NCI-H1417 treated with DMSO at 0.1 percent for 48 hours (cell line): ENCODE data around the gene RXRB.
"Not testable (repeated sequence)": the region's sequence is repeated elsewhere in the genome, so short reads cannot be mapped to it uniquely, and the experiment has no call there.

ENCODE experiments used
- DNase-seq: peaks from one replicate; lab custom pipeline; 2025; lab: John Stamatoyannopoulos, UW

Gene RXRB

DNA sequence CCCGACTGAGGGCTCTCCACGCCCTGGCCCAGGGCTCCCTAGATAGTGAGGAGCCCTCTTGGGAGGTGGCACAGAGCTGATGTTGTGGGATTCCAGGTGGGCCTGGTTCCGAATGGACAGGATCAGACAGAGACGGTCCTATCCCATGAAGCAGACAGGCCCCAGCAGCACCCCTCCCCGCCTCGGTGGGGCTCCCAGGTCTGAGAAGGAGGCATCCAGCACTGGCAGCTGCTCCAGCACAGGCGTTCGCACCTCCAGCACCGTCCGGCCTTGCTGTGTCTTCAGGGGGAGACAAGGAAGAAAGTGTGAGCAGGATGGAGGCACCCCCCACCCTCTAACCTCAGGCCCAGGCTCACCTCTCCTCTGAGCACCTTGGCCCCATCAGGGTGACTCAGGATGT, 36.9 kb downstream of the RXRB start:
- DNase-seq: no peak

DNA sequence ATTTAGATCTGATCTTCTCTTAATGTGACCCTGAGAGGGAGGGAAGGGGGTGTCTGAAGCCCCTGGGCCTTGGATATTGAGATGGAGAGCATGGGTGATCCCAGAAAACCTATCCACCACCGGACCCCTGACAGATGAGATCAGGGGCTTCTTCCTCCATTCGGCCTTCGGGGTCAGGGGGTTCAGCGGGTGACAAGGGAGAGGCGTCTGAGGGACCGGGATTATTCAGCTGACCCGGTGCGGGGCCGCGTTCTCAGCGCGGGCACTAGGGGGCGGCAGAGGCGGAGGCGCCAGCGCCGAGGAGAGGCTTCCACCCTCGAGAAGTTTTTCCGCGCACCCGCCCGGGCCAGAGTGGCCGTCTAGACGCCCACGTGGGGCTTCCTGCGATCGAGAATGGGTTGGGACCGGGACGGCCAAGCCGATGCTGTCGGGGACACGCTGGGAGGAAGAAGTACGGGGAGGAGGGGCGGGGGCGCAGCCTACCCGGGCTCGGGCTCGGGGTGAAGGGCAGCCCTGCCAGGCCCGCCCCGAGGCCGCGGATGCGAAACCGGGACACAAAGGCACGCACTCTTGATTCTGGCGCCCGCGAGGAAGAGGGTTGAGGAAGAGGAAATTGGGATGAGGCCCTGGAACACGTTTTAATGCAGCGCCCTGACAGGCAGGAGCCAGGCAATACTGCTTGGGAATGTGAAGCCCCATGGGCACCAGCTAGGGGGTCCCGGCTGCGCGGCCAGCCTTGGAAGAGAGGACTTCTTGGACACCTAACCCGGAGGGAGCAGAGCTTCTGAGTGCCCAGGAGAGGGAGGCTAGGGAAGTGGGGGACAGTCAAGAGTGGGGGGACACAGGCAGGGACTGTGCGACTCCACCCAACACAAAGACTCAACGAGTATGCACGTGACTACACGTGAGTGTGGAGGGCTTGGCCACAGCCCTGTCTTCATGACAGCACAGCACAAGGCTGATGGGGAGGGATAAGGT, 38.8 kb downstream of the RXRB start:
- DNase-seq: no peak

DNA sequence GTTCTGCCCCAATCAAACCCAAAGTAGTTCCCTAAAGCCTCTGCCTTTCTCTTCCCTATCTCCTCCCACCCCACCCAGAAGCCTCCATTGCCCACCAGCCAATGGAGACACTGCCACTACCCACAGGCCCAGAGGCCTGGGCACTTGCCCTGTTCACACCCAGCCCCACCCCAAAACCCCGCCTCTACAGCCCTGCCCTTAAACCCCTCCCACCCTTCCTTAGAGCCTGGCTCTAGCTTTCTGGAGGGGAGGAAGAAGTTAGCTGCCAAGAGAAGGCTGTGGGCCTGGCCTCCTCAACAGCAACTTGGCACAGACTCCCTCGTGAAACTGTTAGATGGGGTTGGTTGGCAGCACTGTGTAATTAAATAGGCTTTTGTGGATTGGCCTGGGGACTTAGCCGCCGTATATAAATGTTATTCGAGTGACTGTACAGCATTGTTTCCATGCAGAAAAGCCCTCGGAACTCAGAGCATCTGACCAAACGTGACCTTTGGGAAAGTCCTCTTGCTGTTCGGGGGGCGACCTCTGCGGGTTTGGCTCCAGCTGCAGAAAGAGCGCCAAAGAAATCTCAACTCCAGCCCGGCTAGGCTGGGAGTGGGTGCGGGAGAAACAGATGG, 39.6 kb downstream of the RXRB start:
- DNase-seq: no peak

DNA sequence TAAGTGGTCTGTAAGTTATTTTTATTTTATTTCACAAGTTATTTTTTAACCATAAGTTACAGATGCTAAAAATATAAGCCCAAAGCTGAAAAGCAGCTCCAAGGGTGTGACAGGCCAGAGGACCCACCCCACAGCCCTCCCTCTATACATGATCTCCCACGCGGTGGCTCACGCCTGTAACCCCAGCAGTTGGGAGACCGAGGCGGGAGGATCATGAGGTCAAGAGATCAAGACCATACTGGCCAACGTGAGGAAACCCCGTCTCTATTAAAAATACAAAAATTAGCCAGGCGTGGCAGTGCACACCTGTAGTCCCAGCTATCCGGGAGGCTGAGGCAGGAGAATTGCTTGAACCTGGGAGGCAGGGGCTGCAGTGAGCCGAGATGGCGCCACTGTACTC, 40.4 kb downstream of the RXRB start:
- no peak for DNase-seq

DNA sequence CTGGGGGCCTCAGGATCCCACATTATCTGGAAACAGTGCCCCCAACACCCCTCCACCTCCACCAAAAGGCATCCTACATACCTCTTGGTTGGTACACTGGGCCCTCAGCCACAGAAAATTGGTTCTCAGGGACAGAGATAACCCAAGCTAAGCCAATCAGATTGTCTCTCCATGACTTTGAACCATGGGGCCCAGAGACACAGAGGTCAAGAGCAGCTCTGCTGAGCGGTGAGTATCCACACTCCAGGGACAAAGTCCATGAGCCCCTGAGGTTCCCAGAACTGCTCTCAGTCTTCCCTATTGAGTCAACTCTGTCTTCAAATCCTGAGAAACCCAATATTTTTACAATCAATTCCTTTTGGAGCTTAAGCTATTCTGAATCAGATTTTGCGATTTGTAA, 43.5 kb downstream of the RXRB start:
- no peak for DNase-seq

DNA sequence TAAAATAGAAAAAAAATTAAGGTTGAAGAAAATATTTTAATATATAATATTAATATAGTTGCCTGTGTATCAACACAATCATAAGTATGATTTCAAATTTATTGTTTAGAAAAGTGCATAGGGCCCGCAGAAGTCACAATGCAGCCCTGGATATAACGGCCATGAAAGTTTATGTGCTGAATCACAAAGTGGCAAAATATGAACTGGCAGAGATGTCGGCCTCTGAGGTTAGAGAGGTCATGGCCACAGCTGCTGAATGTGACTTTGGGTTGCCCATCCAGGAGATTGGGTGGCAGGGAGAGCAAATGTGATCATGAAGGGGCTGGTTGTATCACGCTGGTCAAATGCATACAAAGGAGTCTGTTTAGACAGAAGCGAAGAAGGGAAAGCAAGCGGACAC, 43.9 kb downstream of the RXRB start:
- DNase-seq: no peak

DNA sequence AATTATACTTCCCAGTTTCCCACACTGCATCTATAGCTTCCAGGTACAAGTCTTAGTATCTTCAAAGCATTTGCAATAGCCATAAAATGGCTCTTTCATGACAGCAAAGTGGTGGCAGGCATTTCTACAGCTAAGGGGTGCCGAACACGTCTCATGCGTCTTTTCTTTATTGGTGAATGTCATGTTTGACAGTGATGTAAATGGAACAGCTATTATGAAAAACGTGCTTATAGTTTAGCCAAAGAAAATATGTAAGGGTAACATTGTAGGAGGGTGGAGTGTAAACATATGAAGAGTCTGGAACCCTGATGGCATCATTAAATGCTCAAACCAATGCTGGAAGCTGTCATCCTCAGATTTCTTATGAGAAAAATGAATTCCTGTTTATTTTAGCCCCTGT, 46.1 kb downstream of the RXRB start:
- DNase-seq: no peak

DNA sequence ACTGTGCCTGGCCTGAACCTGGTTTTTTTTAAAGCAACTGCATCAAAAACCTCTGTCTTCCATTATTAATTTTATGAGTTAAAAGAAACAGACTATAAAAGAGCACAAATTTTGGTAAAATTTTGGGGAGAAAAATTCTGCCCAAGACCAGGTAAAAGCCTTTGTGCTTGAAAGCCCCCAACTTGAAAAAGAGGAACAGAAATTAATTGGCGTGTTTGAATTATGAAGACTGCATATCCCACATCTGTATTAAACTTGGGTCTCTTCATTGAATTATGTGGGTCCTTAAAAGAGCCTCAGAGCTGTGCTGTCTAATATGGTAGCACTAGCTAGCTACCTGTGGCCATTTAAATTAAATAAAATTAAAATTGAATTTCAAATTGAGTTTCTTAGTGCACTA, 49.4 kb downstream of the RXRB start:
- no peak for DNase-seq

DNA sequence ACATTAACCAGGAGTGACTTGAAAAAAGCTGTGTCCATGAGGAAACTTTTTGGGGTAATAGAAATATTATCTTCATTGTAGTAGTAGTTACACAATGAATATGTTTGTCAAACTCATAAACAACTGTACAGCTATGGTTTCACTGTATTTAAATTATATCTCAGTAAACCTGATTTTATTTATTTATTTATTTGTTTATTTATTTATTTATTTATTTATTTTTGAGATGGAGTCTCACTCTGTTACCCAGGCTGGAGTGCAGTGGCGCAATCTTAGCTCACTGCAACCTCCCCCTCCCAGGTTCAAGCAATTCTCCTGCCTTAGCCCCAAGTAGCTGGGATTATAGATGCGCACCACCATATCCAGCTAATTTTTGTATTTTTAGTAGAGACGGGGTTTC, 49.9 kb downstream of the RXRB start:
- DNase-seq: not testable (repeated sequence)

DNA sequence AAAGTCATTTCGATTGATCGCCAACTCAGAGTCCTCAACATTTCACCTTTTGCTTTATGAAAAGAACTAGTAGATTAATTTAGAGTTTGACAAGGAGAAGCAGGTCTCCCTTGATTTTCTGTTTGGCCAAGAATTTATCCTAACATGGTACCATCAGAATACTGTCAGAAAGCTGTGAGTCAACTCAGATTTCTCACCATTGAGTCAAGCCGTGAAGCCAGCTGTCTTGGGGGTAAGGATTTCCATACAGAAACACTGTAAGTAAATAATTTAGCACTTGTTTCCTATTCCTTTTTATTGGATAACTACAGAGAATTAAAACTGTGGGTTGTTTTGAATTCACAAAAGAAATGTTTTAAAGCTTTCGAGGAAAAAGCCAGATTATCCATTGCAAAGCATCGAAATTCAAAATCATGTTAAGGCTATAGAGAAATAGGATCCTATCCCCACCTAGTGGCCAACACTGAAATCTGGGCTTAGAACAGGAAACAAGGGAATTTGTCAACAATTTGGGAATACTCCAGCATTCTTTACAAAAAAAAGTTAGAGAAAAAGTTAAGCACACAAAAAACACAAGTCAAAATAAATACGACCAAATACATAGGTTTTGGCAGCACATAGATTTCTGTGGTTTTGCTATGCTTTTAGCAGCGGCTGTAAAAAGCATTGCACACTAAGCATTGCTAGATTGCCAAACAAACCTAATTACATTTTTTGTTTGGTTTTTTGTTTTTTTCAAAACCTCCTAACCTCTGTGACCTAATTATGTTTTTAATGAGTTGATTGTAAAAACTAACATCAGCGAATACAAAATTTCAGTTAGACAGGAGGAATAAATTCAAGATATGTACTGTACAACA, 52.4 kb downstream of the RXRB start:
- no peak for DNase-seq

DNA sequence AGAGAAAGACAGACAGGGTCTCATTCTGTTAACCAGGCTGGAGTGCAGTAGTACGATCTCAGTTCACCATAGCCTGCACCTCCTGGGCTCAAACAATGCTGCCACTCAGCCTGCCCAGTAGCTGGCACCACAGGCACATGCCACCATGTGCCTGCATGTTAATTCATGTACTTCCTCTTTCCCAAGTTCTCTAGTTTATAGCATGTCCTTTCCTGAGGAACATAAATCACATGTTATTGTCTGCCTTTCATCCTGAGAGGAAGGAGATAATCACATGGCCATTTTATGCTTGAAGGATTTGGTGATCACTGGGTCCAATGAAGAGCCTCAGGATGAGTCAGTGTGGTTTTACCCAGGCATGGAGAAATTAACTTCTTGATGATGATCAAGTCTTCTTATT, 56.1 kb downstream of the RXRB start:
- no peak for DNase-seq
